Loucy (cell line): ENCODE results near the gene DUSP28.

Experiments
- EZH2phosphoT487 ChIP-seq: fragments of 200-600 bp; IDR thresholded peaks from 2 replicates; pipeline ENCODE4 v1.6.1; 2018; ENCODE audit warnings: antibody characterized with exemption, mild to moderate bottlenecking, moderate library complexity, borderline replicate concordance
- TF ChIP-seq, protein P1 (sequence below): fragments of 200-600 bp; sonication (generic); conservative IDR thresholded peaks from 2 replicates; pipeline ENCODE4 v1.5.1; 2014; ENCODE audit warnings: mild to moderate bottlenecking, antibody characterized with exemption, low read length

- TF ChIP-seq, protein P1, sequence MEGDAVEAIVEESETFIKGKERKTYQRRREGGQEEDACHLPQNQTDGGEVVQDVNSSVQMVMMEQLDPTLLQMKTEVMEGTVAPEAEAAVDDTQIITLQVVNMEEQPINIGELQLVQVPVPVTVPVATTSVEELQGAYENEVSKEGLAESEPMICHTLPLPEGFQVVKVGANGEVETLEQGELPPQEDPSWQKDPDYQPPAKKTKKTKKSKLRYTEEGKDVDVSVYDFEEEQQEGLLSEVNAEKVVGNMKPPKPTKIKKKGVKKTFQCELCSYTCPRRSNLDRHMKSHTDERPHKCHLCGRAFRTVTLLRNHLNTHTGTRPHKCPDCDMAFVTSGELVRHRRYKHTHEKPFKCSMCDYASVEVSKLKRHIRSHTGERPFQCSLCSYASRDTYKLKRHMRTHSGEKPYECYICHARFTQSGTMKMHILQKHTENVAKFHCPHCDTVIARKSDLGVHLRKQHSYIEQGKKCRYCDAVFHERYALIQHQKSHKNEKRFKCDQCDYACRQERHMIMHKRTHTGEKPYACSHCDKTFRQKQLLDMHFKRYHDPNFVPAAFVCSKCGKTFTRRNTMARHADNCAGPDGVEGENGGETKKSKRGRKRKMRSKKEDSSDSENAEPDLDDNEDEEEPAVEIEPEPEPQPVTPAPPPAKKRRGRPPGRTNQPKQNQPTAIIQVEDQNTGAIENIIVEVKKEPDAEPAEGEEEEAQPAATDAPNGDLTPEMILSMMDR: no peak
- no peak for TF ChIP-seq EZH2phosphoT487
These were observed 19.1 kb downstream of the DUSP28 start for GRCh38 chr2:240579071-240579762.
